ENCODE data around the gene CCHCR1.

Gene CCHCR1

DNA sequence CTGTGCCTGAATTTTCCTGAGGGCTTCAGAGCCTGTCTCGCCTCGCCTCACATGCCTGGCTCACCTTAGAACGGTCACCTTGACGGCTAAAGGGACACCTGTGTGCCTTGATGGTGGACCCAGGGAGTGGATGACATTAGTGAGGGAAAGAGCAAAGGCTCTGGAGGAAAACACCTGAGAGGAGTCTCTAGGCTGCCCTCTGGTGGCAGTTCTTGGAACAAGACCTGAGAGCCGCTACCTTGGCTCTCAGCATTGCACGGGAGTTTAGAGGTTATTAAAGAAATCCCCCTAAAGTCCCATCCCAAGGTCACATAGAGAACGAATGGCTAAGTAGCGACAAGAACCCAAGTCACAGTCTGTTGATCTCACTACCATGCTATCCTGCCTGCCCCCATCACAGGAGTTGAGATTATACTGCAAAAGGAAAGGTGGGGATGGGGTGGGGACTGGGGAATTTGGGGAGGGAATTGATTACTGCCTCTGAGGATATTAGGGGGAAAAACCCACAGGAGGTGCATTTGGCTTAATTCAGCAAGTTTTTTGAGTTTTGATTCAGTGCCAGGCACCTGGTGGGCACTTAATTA, 29.4 kb downstream of the CCHCR1 start:
- no peaks in the 10 kb centered on the region for H3K9me3 ChIP-seq (ENCODE audit: insufficient read depth, low read length)
- no peak overlapping the region for H2AFZ ChIP-seq (ENCODE audit: low read depth, low read length, severe bottlenecking)
- TF ChIP-seq EZH2phosphoT487 (conservative IDR thresholded peaks at IDR 0.05; ENCODE audit: low read length) = no peak
- TF ChIP-seq, protein P1, sequence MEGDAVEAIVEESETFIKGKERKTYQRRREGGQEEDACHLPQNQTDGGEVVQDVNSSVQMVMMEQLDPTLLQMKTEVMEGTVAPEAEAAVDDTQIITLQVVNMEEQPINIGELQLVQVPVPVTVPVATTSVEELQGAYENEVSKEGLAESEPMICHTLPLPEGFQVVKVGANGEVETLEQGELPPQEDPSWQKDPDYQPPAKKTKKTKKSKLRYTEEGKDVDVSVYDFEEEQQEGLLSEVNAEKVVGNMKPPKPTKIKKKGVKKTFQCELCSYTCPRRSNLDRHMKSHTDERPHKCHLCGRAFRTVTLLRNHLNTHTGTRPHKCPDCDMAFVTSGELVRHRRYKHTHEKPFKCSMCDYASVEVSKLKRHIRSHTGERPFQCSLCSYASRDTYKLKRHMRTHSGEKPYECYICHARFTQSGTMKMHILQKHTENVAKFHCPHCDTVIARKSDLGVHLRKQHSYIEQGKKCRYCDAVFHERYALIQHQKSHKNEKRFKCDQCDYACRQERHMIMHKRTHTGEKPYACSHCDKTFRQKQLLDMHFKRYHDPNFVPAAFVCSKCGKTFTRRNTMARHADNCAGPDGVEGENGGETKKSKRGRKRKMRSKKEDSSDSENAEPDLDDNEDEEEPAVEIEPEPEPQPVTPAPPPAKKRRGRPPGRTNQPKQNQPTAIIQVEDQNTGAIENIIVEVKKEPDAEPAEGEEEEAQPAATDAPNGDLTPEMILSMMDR (IDR thresholded peaks at IDR 0.05; ENCODE audit: insufficient read depth, low read length, poor library complexity, severe bottlenecking) = peak; percentile 95

DNA sequence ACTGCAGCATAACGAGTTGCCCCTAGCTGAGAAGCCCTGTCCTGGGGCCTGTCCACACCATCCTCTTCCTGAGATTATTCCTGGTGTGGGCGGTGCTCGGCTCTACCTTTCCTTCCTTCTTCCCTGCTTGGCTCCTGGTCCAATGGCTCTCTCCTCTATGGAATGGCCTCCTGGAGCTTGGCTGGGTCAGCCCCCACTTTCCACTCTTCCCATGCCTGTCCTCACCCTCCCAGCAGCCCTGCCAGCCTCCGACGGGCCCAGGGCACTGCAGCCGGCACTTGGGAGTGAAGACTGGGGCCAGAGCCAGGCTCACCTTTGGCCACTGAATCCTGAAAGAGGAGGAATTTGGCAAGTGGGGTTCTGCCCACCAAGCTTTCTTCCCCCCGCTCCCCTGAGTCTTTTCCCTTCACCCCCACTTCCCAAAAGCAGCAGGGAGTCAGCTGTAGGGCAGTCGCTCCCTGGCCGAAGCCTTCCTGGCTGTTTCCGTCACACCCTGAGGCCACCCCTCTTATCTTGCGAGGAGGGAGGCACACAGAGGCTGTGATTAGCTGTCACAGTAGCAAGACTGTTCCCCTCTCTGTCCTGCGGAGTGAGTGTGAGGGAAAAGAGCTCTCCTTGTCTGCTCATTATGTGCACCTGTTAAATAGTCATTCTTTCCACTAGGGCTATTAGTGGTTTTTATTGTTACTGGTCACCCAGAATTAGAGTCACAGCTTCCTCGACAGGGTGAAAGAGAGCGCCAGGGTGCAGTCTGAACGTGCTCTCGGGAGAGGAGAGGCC, 31.0 kb downstream of the CCHCR1 start:
- H3K27ac ChIP-seq (ENCODE audit: low read depth, low read length) = no peak overlapping the region
- H3K9me3 ChIP-seq (ENCODE audit: insufficient read depth, low read length) = no peaks in the 10 kb centered on the region
- H2AFZ ChIP-seq (ENCODE audit: low read depth, low read length, severe bottlenecking) = no peak overlapping the region
- H3K4me3 ChIP-seq (ENCODE audit: insufficient read depth, low read length, poor library complexity, severe bottlenecking) = no peak overlapping the region
- H3K9me2 ChIP-seq (replicated peaks; ENCODE audit: insufficient read depth, low read length) = no peaks in the 10 kb centered on the region
- no peak overlapping the region for H3K9ac ChIP-seq (ENCODE audit: low read length)
- no peaks in the 10 kb centered on the region for H3K27me3 ChIP-seq (ENCODE audit: low read length)
- TF ChIP-seq EZH2phosphoT487 (conservative IDR thresholded peaks at IDR 0.05; ENCODE audit: low read length) = no peak
- TF ChIP-seq, protein P1 (IDR thresholded peaks at IDR 0.05; ENCODE audit: insufficient read depth, low read length, poor library complexity, severe bottlenecking) = no peak
- no peaks in the 10 kb centered on the region for H3F3A ChIP-seq (ENCODE audit: insufficient read depth)
- no peaks in the 10 kb centered on the region for H4K20me1 ChIP-seq (ENCODE audit: low read depth, low read length)
- no peak overlapping the region for H3K4me2 ChIP-seq (ENCODE audit: low read depth, low read length, poor library complexity, severe bottlenecking)
- no peaks in the 10 kb centered on the region for H3K36me3 ChIP-seq (ENCODE audit: low read length)
- H3K79me2 ChIP-seq (ENCODE audit: insufficient read depth, low read length) = no peaks in the 10 kb centered on the region

More for the DNA sequence above, 29.4 kb downstream of the CCHCR1 start:
- Histone ChIP-seq H3K4me3 (ENCODE audit: insufficient read depth, low read length, poor library complexity, severe bottlenecking) (no peak overlapping the region), H3F3A (ENCODE audit: insufficient read depth) (no peaks in the 10 kb centered on the region), H4K20me1 (ENCODE audit: low read depth, low read length) (no peaks in the 10 kb centered on the region), H3K36me3 (ENCODE audit: low read length) (no peaks in the 10 kb centered on the region), H3K27ac (ENCODE audit: low read depth, low read length) (no peak overlapping the region), H3K27me3 (ENCODE audit: low read length) (no peaks in the 10 kb centered on the region), H3K4me2 (ENCODE audit: low read depth, low read length, poor library complexity, severe bottlenecking) (no peak overlapping the region), H3K79me2 (ENCODE audit: insufficient read depth, low read length) (no peaks in the 10 kb centered on the region), H3K9me2 (replicated peaks; ENCODE audit: insufficient read depth, low read length) (no peaks in the 10 kb centered on the region), H3K9ac (ENCODE audit: low read length) (no peak overlapping the region)

DNA sequence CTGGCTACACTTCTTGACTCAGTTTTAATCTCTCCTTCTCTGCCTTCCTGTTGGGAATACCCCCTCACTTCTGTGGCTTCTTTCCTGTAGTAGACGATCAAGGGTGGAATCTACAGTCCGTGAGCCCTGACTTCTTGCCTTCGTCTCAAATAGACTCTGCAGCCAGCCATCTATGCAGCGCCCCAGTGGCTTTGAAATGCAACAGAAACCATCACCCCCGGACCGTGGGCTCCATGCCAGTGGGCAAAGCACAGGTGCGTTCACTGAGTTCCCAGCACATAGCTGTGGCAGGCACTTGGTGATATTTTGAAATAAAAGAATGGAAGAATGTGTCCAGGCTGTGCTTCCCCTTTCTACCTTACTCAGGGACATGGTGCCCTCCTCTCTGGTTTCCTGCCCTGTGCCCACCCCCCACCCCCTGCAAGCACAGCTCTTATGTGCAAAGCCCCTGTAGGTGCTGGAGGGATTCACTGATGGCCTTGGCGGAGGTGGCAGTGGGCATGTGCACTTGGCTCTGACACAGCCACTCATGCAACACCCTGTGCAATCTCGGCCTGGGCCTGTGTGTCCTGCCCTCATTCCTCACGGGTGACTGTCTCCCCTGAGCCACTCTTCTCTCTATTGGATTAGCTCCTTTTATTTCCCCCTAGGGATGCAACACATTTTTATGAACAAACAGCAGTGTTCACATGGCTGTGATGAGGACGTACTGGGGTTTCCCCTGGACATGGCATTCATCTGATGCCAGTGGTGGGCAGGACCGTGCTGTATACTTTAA, 31.8 kb downstream of the CCHCR1 start:
- H3K9me2 ChIP-seq (replicated peaks; ENCODE audit: insufficient read depth, low read length) = no peaks in the 10 kb centered on the region
- no peak overlapping the region for H3K27ac ChIP-seq (ENCODE audit: low read depth, low read length)
- TF ChIP-seq, protein P1 (IDR thresholded peaks at IDR 0.05; ENCODE audit: insufficient read depth, low read length, poor library complexity, severe bottlenecking) = no peak
- no peak for TF ChIP-seq EZH2phosphoT487 (conservative IDR thresholded peaks at IDR 0.05; ENCODE audit: low read length)
- H3K27me3 ChIP-seq (ENCODE audit: low read length) = no peaks in the 10 kb centered on the region
- H3K4me2 ChIP-seq (ENCODE audit: low read depth, low read length, poor library complexity, severe bottlenecking) = no peak overlapping the region
- H3K9ac ChIP-seq (ENCODE audit: low read length) = no peak overlapping the region
- no peaks in the 10 kb centered on the region for H4K20me1 ChIP-seq (ENCODE audit: low read depth, low read length)
- H3K9me3 ChIP-seq (ENCODE audit: insufficient read depth, low read length) = no peaks in the 10 kb centered on the region
- no peaks in the 10 kb centered on the region for H3K36me3 ChIP-seq (ENCODE audit: low read length)
- no peak overlapping the region for H3K4me3 ChIP-seq (ENCODE audit: insufficient read depth, low read length, poor library complexity, severe bottlenecking)
- H2AFZ ChIP-seq (ENCODE audit: low read depth, low read length, severe bottlenecking) = no peak overlapping the region
- no peaks in the 10 kb centered on the region for H3F3A ChIP-seq (ENCODE audit: insufficient read depth)
- H3K79me2 ChIP-seq (ENCODE audit: insufficient read depth, low read length) = no peaks in the 10 kb centered on the region
